GM12864 (cell line): ENCODE data around the gene SLC39A11.

Source experiments
- DNase-seq: peaks from one replicate; pipeline ENCODE4 v3.0.0-alpha.2; 2011; ENCODE audit warnings: low read depth
- H3K4me3 ChIP-seq: 2 replicates; pipeline ENCODE4 v1.5.1; 2011; ENCODE audit warnings: mild to moderate bottlenecking, low read depth, low read length, control low read depth
- CTCF ChIP-seq: IDR thresholded peaks from 2 replicates; pipeline ENCODE4 v1.5.1; 2011; ENCODE audit warnings: low read depth, mild to moderate bottlenecking, moderate library complexity, low read length, control low read depth, inconsistent platforms; ENCODE audit errors: missing control alignments

The SLC39A11 gene

GRCh38 chr17:73057196-73057595 lies 35.3 kb downstream of the SLC39A11 start:
- no peak for TF ChIP-seq CTCF
- DNase-seq, result no peak
- no peak overlapping the region for H3K4me3 ChIP-seq

DNA sequence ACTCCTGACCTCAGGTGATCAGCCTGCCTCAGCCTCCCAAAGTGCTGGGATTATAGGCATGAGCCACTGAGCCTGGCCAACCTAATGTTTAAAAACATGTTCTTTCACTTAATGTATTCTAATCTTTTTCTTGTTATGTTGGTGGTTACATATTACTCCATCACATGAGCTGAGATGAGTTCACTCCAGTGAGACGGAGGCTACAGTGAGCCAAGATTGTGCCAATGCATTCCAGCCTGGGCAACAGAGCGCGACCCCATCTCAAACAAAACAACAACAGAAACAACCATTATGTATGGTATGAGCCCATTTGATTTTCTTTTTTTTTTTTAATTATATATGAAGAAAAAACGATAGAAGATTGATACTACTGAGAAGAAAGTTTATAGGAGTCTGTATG lies 39.6 kb downstream of the SLC39A11 start:
- no peak for DNase-seq
- no peak for TF ChIP-seq CTCF
- no peak overlapping the region for H3K4me3 ChIP-seq

DNA sequence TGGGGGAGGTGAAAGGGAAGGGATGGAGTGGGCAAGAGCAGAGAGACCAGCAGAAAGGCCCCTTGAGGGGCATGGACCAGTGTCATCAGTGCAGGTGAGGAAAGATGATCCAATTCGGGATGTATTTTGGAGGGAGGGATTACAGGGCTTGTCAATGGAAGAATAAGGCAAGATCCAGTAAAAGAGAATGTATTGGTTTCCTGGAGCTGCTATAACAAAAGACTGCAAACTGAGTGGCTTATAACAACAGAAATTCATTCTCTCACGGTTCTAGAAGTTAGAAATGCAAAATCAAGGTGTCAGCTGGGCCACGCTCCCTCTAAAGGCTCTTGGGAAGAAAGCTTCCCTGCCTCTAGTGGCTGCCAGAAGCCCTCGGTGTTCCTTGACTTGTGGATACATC lies 41.7 kb downstream of the SLC39A11 start:
- no peak for DNase-seq

DNA sequence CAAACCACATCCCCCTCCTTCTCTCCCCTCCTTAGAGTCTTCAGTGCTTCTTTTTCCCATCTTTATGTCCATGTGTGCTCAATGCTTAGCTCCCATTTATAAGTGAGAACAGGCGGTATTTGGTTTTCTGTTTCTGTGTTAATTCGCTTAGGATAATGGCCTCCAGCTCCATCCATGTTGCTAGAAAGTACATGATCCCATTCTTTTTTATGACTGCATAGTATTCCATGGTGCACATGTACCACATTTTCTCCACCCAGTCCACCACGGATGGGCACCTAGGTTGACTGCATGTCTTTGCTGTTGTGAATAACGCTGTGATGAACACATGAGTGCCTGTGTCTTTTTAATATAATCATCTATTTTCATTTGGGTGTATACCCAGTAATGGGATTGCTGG lies 44.3 kb downstream of the SLC39A11 start:
- no peak for DNase-seq
- H3K4me3 ChIP-seq, result no peak overlapping the region

More for the DNA sequence above, 41.7 kb downstream of the SLC39A11 start:
- no peak overlapping the region for H3K4me3 ChIP-seq
- no peak for TF ChIP-seq CTCF

GRCh38 chr17:73045724-73046123 lies 46.8 kb downstream of the SLC39A11 start:
- TF ChIP-seq CTCF, result no peak
- no peak for DNase-seq

More for the DNA sequence above, 44.3 kb downstream of the SLC39A11 start:
- TF ChIP-seq CTCF, result no peak

GRCh38 chr17:73043686-73044581 lies 48.6 kb downstream of the SLC39A11 start:
- no peak for TF ChIP-seq CTCF
- no peak overlapping the region for H3K4me3 ChIP-seq
- no peak for DNase-seq

More at GRCh38 chr17:73045724-73046123, 46.8 kb downstream of the SLC39A11 start:
- no peak overlapping the region for H3K4me3 ChIP-seq
